LoVo (cell line): ENCODE measurements around the gene FAM222B.
A peak's percentile ranks its signal among the peaks of the same experiment; 100 is the strongest.

Source experiments
- DNase-seq: peaks from one replicate; pipeline ENCODE4 v3.0.0-alpha.2; 2016; ENCODE audit warnings: low spot score

FAM222B gene

DNA sequence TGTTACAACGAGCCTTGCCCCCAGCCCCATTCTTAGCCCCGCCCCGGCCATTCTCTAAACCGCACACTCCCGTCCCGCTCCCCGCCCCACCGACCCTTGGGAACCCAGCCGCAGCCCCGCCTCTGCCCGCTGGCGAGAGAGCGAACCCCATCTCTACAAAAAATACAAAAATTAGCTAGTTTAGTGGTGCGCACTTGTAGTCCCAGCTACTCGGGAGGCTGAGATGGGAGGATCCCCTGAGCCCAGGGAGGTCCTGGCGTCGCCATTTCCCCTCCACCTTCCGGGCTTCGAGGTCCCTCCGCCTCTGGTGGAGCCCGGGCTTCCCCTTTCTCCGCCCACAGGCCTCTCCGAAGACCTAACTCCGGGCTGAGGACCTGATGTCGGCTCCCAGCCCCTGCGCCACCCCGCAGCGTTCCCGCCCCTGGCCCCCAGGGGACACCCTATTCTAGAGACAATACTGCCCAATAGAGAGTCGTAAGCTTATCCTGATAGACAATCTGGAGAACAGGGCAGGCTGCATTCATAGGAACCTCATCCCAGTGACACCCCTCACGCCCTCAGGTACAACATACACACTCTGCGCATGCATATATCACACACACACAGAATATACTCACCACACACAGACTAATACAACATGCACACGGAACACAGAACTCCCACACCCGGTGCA, 130.4 kb downstream of the FAM222B start:
- DNase-seq: no peak

DNA sequence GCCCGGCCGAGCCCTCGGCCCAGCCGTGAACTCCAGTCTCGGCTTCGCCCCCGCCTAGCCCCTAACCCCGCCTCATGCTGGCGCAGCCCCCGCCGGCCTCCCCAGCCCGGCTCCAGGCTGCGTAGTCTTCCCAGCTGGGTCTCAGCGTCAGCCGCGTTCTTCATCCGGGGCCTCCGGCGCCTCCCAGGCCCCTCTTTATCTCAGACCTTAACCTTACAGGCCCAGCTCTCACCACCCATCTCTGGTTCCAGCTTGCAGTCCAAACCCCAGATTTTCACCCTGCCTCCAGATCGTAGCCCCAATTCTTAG, 130.9 kb downstream of the FAM222B start, which contains the start of gene PROCA1:
PROCA1 (minus strand) TSS at position 166 of the 309 bp plus-strand sequence. CDS start 228 bp downstream, outside the sequence.
- DNase-seq: no peak

DNA sequence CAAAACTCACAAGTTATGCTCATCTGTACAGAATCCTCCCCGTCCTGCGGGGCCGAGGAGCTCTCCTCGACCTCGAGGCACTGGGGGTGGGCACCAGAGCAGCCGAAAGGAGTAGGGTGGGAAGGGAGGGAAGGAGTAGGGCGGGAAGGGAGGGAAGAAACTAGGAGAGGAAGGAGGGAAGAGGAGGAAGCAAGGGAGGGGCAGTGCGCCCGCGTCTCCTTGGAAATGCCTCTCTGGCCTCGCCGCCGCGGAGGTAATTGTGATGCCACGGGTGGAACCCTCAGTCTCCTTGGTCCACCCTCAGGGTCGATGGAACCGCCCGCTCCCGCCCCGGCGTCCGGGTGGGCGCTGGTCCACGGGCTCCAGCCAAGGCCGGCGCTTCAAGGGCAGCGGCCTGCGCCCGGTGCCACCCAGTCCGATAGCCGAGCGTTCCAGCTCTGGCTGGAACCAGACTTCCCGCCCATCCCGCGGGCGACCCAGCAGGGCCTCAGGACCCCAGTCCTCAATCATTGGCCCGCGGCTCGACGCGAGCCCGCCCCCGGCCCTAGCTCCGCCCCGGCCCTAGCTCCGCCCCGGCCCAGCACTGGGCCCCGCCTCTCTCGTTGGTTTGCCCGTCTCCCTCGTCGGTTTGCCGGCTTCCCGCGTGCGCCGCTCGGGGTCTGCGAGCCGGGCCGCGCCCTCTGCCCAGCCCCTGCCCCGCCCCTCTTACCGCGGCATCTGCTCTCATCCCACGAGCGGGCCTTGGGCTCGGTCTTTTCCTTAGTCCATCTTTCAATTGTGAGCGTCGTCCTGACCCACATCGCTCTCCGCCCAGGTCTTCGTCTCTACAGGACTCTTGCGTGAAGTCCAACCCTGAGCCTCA, 131.5 kb downstream of the FAM222B start:
- peak; percentile 90 for DNase-seq

DNA sequence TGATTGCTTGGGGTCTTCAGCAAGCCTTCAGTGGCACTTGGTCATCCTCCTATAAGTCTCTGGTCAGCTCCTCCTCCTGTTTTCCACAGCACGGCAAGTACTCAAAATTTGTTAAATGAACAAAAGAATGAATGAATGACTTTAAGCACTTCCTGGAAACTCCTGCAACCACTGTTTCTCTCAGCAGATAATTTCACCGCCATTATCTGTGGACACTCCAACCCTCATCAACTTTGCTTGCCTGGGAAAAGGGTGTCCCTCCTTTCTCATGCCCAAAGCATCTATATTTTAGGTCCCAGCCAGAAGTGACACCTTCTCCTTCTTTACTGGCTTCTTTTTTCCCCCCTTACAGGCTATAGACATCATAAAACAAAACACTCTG, 135.3 kb downstream of the FAM222B start:
- no peak for DNase-seq

DNA sequence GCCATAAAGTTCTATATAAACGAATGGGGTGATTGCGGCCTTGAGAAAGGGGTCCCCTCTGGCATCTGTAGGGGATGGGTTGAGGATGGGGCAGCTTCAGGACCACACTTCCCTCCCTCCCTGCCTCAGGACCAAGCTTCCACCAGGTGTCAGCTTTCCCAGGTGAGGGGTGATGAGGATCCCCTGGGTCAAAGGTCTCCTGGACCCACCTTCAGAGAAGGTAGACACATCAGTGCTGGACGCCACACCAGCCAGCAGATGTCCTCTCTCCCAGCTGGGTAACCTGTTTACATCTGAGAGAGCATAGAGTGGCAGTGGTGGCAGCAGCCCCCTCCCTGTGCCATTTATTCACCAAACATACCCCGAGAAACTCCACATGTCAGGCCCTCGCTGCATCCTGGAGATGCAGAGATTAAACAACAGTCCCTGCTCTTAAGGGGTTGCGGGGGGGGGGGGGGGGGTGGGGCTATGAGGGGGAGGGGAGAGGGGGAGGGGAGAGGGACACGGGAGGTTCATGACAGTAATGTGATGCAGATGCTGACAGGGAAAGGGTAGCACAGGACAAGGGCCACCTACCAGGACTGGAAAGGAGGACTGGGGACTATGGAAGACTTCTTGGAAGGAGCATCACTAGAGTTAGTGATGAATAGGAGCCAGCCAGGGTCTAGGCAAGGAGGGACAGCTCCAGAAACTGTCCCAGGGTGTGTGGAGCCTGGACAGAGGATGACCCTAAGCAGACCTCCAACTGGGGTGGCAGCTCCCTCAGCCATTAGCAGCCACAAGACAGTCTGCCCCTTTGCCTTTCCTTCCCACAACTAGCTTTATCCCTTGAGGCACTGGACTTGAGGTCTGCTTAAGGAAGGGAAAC, 135.9 kb downstream of the FAM222B start:
- no peak for DNase-seq
